ENCODE measurements around the gene DNMT1. TPM values are rescaled to one million over a fixed set of nuclear protein-coding genes. Genes with fewer than 3 reads are reported as not detected.

DNMT1 gene
- total RNA-seq, 1 donor = 56.1 TPM

DNA sequence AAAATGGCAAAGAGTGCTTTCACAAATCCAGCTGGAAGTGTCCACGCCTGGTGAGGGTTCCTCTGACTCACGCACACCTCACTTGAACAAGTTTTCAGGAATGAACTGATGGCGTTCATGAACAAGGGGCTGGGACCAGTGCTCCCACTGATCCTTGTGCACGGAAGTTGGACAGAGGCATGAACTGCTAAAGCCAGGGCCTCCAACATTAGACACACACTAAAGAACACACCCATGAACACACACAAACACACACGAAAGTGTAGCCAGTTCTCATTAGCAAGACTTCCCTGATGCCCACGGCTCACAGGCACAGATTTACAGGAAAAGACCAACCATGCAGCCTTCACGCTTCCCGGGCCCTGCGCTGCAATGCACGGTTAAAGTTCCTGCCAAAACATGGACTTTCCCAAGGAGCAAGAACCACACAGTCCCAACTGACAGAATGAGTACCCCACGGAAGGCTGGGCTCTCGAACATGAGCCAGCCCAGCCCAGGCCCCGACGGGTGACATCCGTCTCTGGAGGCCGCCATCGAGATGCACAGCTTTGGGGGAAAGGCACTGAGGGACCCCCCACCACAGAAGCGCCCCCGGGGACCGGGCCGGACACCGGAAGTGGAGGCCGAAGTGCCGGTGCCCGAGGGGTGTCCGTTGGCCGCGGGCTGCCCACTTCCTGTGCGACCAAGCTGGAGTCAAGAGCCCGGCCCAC is 808 bp downstream of the DNMT1 start:
- peak overlapping the region; percentile 85 for H3K4me3 ChIP-seq (ENCODE audit: low read depth, low read length)
- TF ChIP-seq, protein P1, sequence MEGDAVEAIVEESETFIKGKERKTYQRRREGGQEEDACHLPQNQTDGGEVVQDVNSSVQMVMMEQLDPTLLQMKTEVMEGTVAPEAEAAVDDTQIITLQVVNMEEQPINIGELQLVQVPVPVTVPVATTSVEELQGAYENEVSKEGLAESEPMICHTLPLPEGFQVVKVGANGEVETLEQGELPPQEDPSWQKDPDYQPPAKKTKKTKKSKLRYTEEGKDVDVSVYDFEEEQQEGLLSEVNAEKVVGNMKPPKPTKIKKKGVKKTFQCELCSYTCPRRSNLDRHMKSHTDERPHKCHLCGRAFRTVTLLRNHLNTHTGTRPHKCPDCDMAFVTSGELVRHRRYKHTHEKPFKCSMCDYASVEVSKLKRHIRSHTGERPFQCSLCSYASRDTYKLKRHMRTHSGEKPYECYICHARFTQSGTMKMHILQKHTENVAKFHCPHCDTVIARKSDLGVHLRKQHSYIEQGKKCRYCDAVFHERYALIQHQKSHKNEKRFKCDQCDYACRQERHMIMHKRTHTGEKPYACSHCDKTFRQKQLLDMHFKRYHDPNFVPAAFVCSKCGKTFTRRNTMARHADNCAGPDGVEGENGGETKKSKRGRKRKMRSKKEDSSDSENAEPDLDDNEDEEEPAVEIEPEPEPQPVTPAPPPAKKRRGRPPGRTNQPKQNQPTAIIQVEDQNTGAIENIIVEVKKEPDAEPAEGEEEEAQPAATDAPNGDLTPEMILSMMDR (IDR thresholded peaks at IDR 0.05; ENCODE audit: insufficient read depth, low read depth, low read length) = no peak
- DNase-seq (ENCODE audit: low read depth) = peak; percentile 29

DNA sequence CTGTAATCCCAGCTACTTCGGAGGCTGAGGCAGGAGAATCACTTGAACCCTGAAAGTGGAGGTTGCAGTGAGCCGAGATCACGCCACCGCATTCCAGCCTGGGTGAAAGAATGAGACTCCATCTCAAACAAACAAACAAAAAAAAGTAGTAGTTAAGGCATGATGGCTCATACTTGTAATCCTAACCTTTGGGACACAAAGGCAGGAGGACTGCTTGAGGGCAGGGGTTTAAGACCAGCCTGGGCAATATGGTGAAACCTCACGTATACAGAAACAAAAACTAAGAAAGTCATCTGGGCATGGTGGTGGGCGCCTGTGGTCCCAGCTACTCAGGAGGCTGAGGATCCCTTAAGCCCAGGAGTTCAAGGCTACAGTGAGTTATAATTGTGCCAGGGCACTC is 1.8 kb downstream of the DNMT1 start:
- H3K4me3 ChIP-seq (ENCODE audit: low read depth, low read length) = no peak overlapping the region
- no peak for DNase-seq (ENCODE audit: low read depth)
- TF ChIP-seq, protein P1 (IDR thresholded peaks at IDR 0.05; ENCODE audit: insufficient read depth, low read depth, low read length) = no peak

DNA sequence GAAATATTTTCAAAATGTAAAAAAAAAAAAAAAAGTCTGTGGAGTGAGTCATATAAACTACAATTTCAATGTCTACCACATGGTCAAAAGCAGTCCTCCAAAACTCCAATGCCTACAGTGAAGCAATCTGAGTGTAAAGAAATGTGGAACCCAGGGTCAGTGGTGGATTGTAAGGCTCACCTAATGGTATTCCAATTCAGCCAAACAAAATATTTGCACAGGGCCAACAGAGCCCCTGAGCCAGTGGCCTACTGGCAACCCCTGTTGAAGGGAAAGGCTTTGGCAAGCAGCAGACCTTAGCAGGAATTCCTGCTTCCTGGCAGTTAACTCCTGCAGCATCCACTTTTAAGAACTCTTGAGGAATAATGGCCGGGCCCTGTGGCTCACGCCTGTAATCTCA is 3.4 kb downstream of the DNMT1 start:
- TF ChIP-seq, protein P1 (IDR thresholded peaks at IDR 0.05; ENCODE audit: insufficient read depth, low read depth, low read length) = no peak
- DNase-seq (ENCODE audit: low read depth) = peak; percentile 21
- H3K4me3 ChIP-seq (ENCODE audit: low read depth, low read length) = no peak overlapping the region

DNA sequence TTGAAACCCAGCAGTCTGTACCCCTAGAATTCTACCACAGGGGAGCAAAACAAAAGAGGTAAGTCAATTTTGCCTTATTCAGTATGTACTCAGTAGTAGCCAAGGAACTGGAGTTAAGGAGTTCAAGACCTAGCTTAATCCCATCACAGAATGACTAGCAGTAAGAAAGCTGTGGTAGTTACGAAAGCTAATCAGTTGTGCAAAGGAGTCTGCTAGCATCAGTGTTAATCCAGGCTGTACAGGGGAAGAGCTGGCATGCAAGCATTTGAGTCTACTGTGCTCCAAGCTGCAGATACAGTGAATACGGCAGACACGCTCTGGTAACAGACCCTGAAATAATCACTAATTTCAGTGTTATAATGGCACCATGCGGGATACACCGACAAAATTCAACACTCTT is 4.7 kb downstream of the DNMT1 start:
- H3K4me3 ChIP-seq (ENCODE audit: low read depth, low read length) = no peak overlapping the region
- TF ChIP-seq, protein P1 (IDR thresholded peaks at IDR 0.05; ENCODE audit: insufficient read depth, low read depth, low read length) = no peak
- peak; percentile 33 for DNase-seq (ENCODE audit: low read depth)

DNA sequence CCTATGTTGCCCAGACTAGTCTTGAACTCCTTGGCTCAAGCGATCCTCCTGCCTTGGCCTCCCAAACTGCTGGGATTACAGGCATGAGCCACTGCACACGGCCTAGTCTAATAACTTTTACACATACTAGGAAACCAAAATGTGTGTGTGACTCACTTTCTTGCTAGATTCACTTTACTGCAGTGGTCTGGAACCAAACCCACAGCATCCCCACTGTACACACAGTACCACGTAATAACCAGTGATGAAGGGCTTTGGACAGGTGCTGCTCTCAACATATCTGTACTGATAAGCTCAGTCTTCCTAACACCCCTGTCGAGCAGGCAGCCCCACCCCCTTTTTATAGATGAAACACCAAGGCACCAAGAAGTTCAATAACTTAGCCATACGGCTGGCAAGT is 5.1 kb downstream of the DNMT1 start:
- TF ChIP-seq, protein P1 (IDR thresholded peaks at IDR 0.05; ENCODE audit: insufficient read depth, low read depth, low read length) = no peak
- no peak overlapping the region for H3K4me3 ChIP-seq (ENCODE audit: low read depth, low read length)
- DNase-seq (ENCODE audit: low read depth) = no peak

DNA sequence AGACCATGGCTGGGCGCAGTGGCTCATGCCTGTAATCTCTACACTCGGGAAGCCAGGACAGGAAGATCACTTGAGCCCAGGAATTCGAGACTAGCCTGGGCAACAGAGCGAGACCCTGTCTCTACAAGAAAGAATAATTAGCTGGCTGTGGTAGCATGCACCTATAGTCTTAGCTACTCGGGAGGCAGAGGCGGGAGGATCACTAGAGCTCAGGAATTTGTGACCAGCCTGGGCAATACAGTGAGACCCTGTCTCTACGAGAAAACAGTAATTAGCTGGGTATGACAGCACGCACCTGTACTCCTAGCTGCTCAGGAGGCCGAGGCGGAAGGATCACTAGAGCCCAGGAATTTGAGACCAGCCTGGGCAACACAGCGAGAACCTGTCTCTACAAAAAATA is 7.4 kb downstream of the DNMT1 start:
- no peak for DNase-seq (ENCODE audit: low read depth)
- H3K4me3 ChIP-seq (ENCODE audit: low read depth, low read length) = no peak overlapping the region
- TF ChIP-seq, protein P1 (IDR thresholded peaks at IDR 0.05; ENCODE audit: insufficient read depth, low read depth, low read length) = no peak

DNA sequence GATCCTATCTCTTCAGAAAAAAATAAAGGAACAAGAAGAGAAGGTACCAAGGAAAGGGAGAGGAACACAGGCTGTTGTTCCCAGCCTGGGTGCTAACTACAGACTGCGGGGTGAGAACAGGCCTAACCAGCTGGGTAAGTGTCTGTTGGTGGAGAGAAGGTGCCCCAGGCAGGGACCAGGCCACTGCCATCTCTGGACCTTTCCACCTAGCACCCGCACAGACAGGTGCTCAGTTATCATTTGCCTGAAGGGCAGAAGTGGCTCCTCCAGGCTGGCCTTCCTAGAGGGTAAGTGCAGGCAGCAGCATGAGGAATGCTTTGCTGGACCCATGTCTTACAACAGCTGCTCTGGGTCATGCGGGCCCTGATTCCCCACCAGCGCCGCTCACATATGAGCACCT is 10.1 kb downstream of the DNMT1 start:
- no peak for DNase-seq (ENCODE audit: low read depth)
- no peak overlapping the region for H3K4me3 ChIP-seq (ENCODE audit: low read depth, low read length)
- TF ChIP-seq, protein P1 (IDR thresholded peaks at IDR 0.05; ENCODE audit: insufficient read depth, low read depth, low read length) = no peak
